B cell (primary cell): Measurements from ENCODE around the gene MRPS2.

Experiments
- CTCF ChIP-seq: fragments of 200-600 bp; IDR thresholded peaks from one replicate; pipeline ENCODE4 v1.8.0; 2022; ENCODE audit warnings: antibody characterized with exemption, mild to moderate bottlenecking
- EZH2 ChIP-seq: IDR thresholded peaks from 2 replicates; pipeline ENCODE4 v1.6.1; 2012; ENCODE audit warnings: borderline replicate concordance, low read depth, mild to moderate bottlenecking, moderate library complexity, low read length; ENCODE audit not compliant: insufficient read depth, poor library complexity, severe bottlenecking

GRCh38 chr9:135523521-135524129, 23.1 kb downstream of the MRPS2 start:
- no peak for TF ChIP-seq CTCF
- TF ChIP-seq EZH2: no peak
